ENCODE results near the gene SEMA5B.

DNA sequence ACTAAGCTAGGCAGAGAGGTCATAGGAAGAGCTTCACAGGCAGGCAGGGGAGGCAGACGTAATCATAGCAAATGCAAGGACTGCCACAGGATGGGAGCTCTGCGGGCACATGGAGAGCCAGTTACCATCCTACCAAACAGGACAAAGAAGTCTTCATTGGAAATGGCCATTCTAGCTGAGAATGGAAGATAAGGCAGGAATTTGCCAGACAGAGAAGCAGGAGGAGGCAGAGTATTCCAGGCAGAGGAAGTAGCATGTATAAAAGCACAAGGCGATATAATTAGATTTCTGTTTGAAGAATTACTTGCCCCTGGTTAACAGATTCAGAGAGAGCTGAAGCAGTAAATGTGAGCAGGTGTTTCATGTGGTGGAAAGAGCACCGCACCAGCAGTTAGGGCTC lies 3.5 kb upstream of the SEMA5B start:
- TF ChIP-seq, protein P1, sequence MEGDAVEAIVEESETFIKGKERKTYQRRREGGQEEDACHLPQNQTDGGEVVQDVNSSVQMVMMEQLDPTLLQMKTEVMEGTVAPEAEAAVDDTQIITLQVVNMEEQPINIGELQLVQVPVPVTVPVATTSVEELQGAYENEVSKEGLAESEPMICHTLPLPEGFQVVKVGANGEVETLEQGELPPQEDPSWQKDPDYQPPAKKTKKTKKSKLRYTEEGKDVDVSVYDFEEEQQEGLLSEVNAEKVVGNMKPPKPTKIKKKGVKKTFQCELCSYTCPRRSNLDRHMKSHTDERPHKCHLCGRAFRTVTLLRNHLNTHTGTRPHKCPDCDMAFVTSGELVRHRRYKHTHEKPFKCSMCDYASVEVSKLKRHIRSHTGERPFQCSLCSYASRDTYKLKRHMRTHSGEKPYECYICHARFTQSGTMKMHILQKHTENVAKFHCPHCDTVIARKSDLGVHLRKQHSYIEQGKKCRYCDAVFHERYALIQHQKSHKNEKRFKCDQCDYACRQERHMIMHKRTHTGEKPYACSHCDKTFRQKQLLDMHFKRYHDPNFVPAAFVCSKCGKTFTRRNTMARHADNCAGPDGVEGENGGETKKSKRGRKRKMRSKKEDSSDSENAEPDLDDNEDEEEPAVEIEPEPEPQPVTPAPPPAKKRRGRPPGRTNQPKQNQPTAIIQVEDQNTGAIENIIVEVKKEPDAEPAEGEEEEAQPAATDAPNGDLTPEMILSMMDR (IDR thresholded peaks at IDR 0.05; ENCODE audit: insufficient read depth, low read length, poor library complexity, severe bottlenecking): no peak
- no peak for TF ChIP-seq EZH2phosphoT487 (conservative IDR thresholded peaks at IDR 0.05; ENCODE audit: low read length)
